CD14-positive monocyte (primary cell): ENCODE results near the gene GNB2. TPM values are rescaled to one million over a fixed set of nuclear protein-coding genes. Genes with fewer than 3 reads are reported as not detected.

Experiments used
- DNase-seq, 3 donors: peaks; one replicate each; pipeline ENCODE4 v3.0.0-alpha.2; 2011 to 2022
- H2AFZ ChIP-seq: 2 replicates; pipeline ENCODE4 v1.6.0; 2012; ENCODE audit warnings: mild to moderate bottlenecking, low read depth, low read length, inconsistent platforms; ENCODE audit not compliant: insufficient read depth, poor library complexity, severe bottlenecking
- H3K27ac ChIP-seq, 2 donors: 1 replicate in 1 of 2; 2 replicates in 1 of 2; pipeline ENCODE4 v1.5.1; 2012 to 2013; ENCODE audit warnings: low read length in 2 of 2, control low read depth in 1 of 2, inconsistent platforms in 1 of 2, low read depth in 1 of 2, mild to moderate bottlenecking in 1 of 2
- H3K27me3 ChIP-seq, 2 donors: one replicate each; pipeline versions ENCODE4 v1.6.0 to v1.6.1; 2011 to 2013; ENCODE audit warnings: low read length in 2 of 2; ENCODE audit not compliant: control insufficient read depth in 2 of 2, insufficient read depth in 2 of 2
- H3K36me3 ChIP-seq, 2 donors: replicated peaks in 1 of 2; 1 replicate in 1 of 2; 2 replicates in 1 of 2; pipeline versions ENCODE4 v1.5.1 to v1.6.1; 2012 to 2013; ENCODE audit warnings: low read length in 2 of 2, control low read depth in 1 of 2, inconsistent platforms in 1 of 2, mild to moderate bottlenecking in 1 of 2; ENCODE audit not compliant: insufficient read depth in 2 of 2, control insufficient read depth in 1 of 2
- H3K4me1 ChIP-seq, 2 donors: 1 replicate in 1 of 2; 2 replicates in 1 of 2; pipeline versions ENCODE4 v1.5.1 to v1.6.1; 2012 to 2013; ENCODE audit warnings: low read length in 2 of 2, control low read depth in 1 of 2, inconsistent platforms in 1 of 2, mild to moderate bottlenecking in 1 of 2, moderate library complexity in 1 of 2; ENCODE audit not compliant: insufficient read depth in 2 of 2, control insufficient read depth in 1 of 2
- H3K4me2 ChIP-seq: replicated peaks from 2 replicates; pipeline ENCODE3; 2012; ENCODE audit warnings: low read length, moderate library complexity, mild to moderate bottlenecking; ENCODE audit not compliant: poor library complexity, severe bottlenecking; ENCODE audit errors: extremely low read depth
- H3K4me3 ChIP-seq, 3 experiments: fragments of 200-600 bp in 1 of 3; sonication (generic) in 1 of 3; replicated peaks in 1 of 3; 1 replicate in 2 of 3; 2 replicates in 1 of 3; pipeline ENCODE4 v1.5.1; 2011 to 2013; ENCODE audit warnings: low read length in 3 of 3, mild to moderate bottlenecking in 3 of 3, control low read depth in 2 of 3, low read depth in 2 of 3, inconsistent platforms in 1 of 3, moderate library complexity in 1 of 3
- H3K79me2 ChIP-seq: 2 replicates; pipeline ENCODE4 v1.6.0; 2012; ENCODE audit warnings: mild to moderate bottlenecking, control low read depth, inconsistent platforms, low read length, moderate library complexity; ENCODE audit not compliant: insufficient read depth
- H3K9ac ChIP-seq: 2 replicates; pipeline ENCODE4 v1.6.0; 2017; ENCODE audit warnings: low read length, mild to moderate bottlenecking; ENCODE audit not compliant: insufficient read depth, poor library complexity, severe bottlenecking
- H3K9me3 ChIP-seq, 2 donors: replicated peaks in 1 of 2; 1 replicate in 1 of 2; 2 replicates in 1 of 2; pipeline versions ENCODE4 v1.5.1 to v1.6.1; 2012 to 2013; ENCODE audit warnings: low read length in 2 of 2, control low read depth in 1 of 2; ENCODE audit not compliant: control insufficient read depth in 1 of 2, insufficient read depth in 1 of 2
- H4K20me1 ChIP-seq: 2 replicates; pipeline ENCODE4 v1.6.0; 2012; ENCODE audit warnings: mild to moderate bottlenecking, low read length, control low read depth, moderate library complexity; ENCODE audit not compliant: insufficient read depth
- H3K27ac Mint-ChIP-seq, 7 donors: one replicate each; pipeline ENCODE4 v1.8.0; 2020; ENCODE audit warnings: mild to moderate bottlenecking in 7 of 7, mixed read lengths in 7 of 7, moderate library complexity in 6 of 7, inconsistent platforms in 2 of 7
- H3K27me3 Mint-ChIP-seq, 3 donors: one replicate each; pipeline ENCODE4 v1.8.0; 2021 to 2022; ENCODE audit warnings: low read depth in 3 of 3, mild to moderate bottlenecking in 3 of 3, mixed read lengths in 3 of 3, moderate library complexity in 3 of 3, inconsistent platforms in 1 of 3
- H3K36me3 Mint-ChIP-seq, 2 donors: one replicate each; pipeline ENCODE4 v1.8.0; 2020; ENCODE audit warnings: mixed read lengths in 2 of 2, inconsistent platforms in 1 of 2, mild to moderate bottlenecking in 1 of 2
- H3K4me1 Mint-ChIP-seq: one replicate; pipeline ENCODE4 v1.8.0; 2020; ENCODE audit warnings: mild to moderate bottlenecking, mixed read lengths
- H3K4me3 Mint-ChIP-seq, 2 donors: one replicate each; pipeline ENCODE4 v1.8.0; 2020; ENCODE audit warnings: mild to moderate bottlenecking in 2 of 2, mixed read lengths in 2 of 2, moderate library complexity in 1 of 2
- H3K9me3 Mint-ChIP-seq, 7 donors: one replicate each; pipeline ENCODE4 v1.8.0; 2020 to 2022; ENCODE audit warnings: mixed read lengths in 7 of 7, mild to moderate bottlenecking in 6 of 7, moderate library complexity in 6 of 7, inconsistent platforms in 2 of 7
- WGBS: methylation state at CpG from one replicate; pipeline ENCODE4 v1.1.5; 2013; ENCODE audit warnings: missing lambda C conversion rate; ENCODE audit not compliant: insufficient coverage; 5-methylcytosine and 5-hydroxymethylcytosine counted together
- intact Hi-C, 2 donors: fragments of 100-400 bp; cut with micrococcal nuclease; formaldehyde crosslinking; loops; one replicate each; pipeline versions ENCODE4 v1.15.0 to v1.15.1; 2023
- polyA plus RNA-seq, 3 donors: library from polyadenylated mRNA; depleted of rRNA in 1 of 3; unstranded in 2 of 3; stranded (reverse) in 1 of 3; fragments of 300-500 nt in 2 of 3; fragments of >200 nt in 1 of 3; fragmentation: Illumina TruSeq in 2 of 3; gene quantifications; 1 replicate in 2 of 3; 2 replicates in 1 of 3; pipeline ENCODE4 v1.2.3, GENCODE V29; 2012 to 2021
- TF ChIP-seq, protein P1 (sequence below): fragments of 200-600 bp; IDR thresholded peaks from one replicate; pipeline ENCODE4 v1.8.0; 2022; ENCODE audit warnings: antibody characterized with exemption, mild to moderate bottlenecking

The GNB2 gene
- polyA plus RNA-seq, 3 donors = 90.0 to 436 (median 94.6) TPM

DNA sequence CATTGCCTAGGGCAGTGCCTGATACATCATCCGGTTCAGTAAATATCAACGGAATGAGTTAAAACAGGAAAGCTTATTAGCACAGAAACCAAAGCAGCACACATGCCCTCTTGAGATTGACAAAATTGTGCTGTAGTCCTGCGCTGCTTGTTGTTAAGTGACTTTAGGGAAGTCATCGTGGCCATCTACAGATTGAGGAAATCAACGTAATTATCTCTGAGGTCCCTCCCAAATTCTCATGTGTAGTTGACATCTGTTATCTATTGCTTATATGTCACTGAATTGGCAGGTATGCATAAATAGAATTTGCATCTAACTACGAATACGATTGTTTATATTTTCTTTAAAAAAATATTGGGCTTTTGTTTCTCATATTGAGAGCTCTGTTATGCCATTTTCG lies 3.5 kb upstream of the GNB2 start:
- TF ChIP-seq, protein P1, sequence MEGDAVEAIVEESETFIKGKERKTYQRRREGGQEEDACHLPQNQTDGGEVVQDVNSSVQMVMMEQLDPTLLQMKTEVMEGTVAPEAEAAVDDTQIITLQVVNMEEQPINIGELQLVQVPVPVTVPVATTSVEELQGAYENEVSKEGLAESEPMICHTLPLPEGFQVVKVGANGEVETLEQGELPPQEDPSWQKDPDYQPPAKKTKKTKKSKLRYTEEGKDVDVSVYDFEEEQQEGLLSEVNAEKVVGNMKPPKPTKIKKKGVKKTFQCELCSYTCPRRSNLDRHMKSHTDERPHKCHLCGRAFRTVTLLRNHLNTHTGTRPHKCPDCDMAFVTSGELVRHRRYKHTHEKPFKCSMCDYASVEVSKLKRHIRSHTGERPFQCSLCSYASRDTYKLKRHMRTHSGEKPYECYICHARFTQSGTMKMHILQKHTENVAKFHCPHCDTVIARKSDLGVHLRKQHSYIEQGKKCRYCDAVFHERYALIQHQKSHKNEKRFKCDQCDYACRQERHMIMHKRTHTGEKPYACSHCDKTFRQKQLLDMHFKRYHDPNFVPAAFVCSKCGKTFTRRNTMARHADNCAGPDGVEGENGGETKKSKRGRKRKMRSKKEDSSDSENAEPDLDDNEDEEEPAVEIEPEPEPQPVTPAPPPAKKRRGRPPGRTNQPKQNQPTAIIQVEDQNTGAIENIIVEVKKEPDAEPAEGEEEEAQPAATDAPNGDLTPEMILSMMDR = no peak
- no peak overlapping the region for H3K9ac ChIP-seq
- Mint-ChIP-seq H3K27me3 (peaks cover 12 to 23% (median 17%) of the 10 kb centered on the region in 3 donors), H3K36me3 (no peaks in the 10 kb centered on the region), H3K9me3 (peaks cover 0 to 3% (median 1%) of the 10 kb centered on the region in 7 donors), H3K27ac (no peak overlapping the region), H3K4me3 (no peak overlapping the region), H3K4me1 (peaks cover 12% of the 10 kb centered on the region)
- 76% methylated on average over 2 of the region's 8 CpGs for WGBS
- H2AFZ ChIP-seq = no peak overlapping the region
- peaks cover 14% of the 10 kb centered on the region for H3K79me2 ChIP-seq
- no peaks in the 10 kb centered on the region for H3K36me3 ChIP-seq
- peak in 2 of 3 donors; percentile 13 to 27 for DNase-seq
- H3K4me1 ChIP-seq = peaks cover 7 to 17% of the 10 kb centered on the region in 2 donors
- H4K20me1 ChIP-seq = peaks cover 6% of the 10 kb centered on the region
- H3K27ac ChIP-seq = no peak overlapping the region
- H3K4me2 ChIP-seq = no peak overlapping the region
- no peaks in the 10 kb centered on the region for H3K9me3 ChIP-seq
- H3K27me3 ChIP-seq = no peaks in the 10 kb centered on the region
- intact Hi-C loops = loop anchor here (5.0 to 10.0 kb wide), 3 partner anchors 37 to 545 kb away; partner anchors contain the start of genes MBLAC1 (in 1 of the 2), POP7 (in 1 of the 2) and PPP1R35 (in 1 of the 2)
- no peak overlapping the region for H3K4me3 ChIP-seq

DNA sequence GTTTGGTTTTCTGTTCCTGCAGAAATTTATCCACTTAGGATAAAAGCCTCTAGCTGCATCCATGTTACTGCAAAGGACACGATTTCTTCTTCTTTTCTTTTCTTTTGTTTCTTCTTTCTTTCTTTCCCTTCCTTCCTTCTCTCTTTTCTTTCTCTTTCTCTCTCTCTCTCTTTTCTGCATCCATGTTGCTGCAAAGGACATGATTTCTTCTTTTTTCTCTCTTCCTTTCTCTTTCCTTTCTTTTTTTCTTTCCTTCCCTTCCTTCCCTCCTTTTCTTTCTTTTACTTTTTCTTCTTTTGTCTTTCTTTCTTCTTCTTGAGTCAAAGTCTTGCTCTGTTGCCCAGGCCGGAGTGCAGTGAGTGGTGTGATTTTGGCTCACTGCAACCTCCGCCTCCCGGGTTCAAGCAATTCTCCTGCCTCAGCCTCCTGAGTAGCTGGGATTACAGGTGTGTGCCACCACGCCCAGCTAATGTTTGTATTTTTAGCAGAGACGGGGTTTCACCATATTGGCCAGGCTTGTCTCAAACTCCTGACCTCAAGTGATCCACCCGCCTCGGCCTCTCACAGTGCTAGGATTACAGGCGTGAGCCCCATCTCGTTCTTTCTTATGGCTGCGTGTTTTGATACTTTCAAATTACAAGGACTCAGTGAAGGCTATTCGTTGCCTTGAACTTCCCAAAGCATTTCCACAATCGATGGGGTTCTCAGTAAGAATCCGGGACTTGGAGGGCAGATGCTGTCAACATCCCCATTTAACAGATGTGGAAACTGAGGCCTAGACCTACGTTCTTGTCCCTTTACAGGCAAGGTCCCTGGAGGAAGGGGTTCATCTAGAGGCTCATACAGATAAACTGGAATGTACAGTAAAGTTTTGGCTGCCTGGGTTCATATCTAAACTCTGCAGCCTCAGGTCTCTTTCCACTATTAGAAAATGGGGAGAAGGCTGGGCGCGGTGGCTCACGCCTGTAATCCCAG lies 1.9 kb upstream of the GNB2 start:
- 92% methylated on average over 16 of the region's 18 CpGs for WGBS
- H3K27ac Mint-ChIP-seq = peak overlapping the region in 1 of 7 donors; percentile 68
- peaks cover 10 to 21% (median 13%) of the 10 kb centered on the region in 3 donors for H3K27me3 Mint-ChIP-seq

More for the DNA sequence above, 1.9 kb upstream of the GNB2 start:
- intact Hi-C loops = loop anchor here (5.0 to 10.0 kb wide), 3 partner anchors 36 to 547 kb away; partner anchors contain the start of genes MBLAC1 (in 1 of the 2), POP7 (in 1 of the 2) and PPP1R35 (in 1 of the 2)
- peaks cover 17% of the 10 kb centered on the region for H3K4me1 Mint-ChIP-seq
- Histone ChIP-seq H4K20me1 (peaks cover 16% of the 10 kb centered on the region), H3K9ac (no peak overlapping the region), H3K27me3 (no peaks in the 10 kb centered on the region), H3K36me3 (peaks cover 3 to 4% of the 10 kb centered on the region in 2 donors), H3K4me2 (no peak overlapping the region), H3K4me1 (peaks cover 12 to 24% of the 10 kb centered on the region in 2 donors), H3K27ac (no peak overlapping the region), H3K79me2 (peaks cover 28% of the 10 kb centered on the region), H2AFZ (no peak overlapping the region), H3K4me3 (no peak overlapping the region), H3K9me3 (no peaks in the 10 kb centered on the region)
- TF ChIP-seq, protein P1 = no peak
- peaks cover 0 to 3% (median 0%) of the 10 kb centered on the region in 7 donors for H3K9me3 Mint-ChIP-seq
- H3K4me3 Mint-ChIP-seq = peak overlapping the region in 1 of 2 donors; percentile 1
- no peak for DNase-seq
- peaks cover 4% of the 10 kb centered on the region in 2 donors for H3K36me3 Mint-ChIP-seq
